Measurements from ENCODE around the gene IGFLR1. TPM values are rescaled to one million over a fixed set of nuclear protein-coding genes. Genes with fewer than 3 reads are reported as not detected.
A peak's percentile ranks its signal among the peaks of the same experiment; 100 is the strongest.

The IGFLR1 gene
- total RNA-seq, 1 donor from 2014 or later, result 138 TPM

DNA sequence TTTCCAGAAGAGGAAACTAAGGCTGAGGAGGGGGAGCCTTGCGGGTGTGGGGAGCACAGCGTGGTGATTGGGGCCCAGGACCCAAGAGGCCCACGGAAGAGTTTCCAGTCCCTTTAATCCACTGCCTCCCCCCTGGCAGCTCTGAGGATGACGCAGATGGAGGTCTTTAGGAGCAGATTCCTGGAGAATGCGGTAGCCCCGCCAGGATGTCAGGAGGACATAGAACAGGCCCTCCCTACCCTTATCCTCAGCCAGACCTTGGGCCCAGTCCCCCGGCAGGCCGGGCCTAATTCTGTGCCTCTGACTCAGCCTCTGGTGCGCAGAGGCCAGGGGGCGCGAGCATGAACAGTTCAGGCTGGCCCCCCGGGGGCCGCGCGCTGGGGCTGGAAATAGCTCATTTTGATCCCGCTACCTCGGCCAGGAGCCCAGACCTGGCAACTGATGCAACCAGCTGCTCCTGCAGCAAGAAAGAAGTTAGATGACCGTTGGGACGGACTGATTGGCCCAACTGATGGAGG is 15.0 kb upstream of the IGFLR1 start:
- intact Hi-C loops (cut with micrococcal nuclease), result loop anchor here (5.0 kb wide), 1 partner anchor 360 kb away; the partner anchor contains the start of gene TBCB
- Mint-ChIP-seq H3K9me3 (no peaks in the 10 kb centered on the region), H3K36me3 (ENCODE audit: low read depth) (peaks cover 48% of the 10 kb centered on the region), H3K27me3 (ENCODE audit: low read depth) (no peaks in the 10 kb centered on the region), H3K4me1 (ENCODE audit: low read depth) (peaks cover 21% of the 10 kb centered on the region), H3K27ac (peak overlapping the region; percentile 85), H3K4me3 (ENCODE audit: low read depth) (peak overlapping the region; percentile 83)
- DNase-seq (ENCODE audit: low spot score), result peak; percentile 29

DNA sequence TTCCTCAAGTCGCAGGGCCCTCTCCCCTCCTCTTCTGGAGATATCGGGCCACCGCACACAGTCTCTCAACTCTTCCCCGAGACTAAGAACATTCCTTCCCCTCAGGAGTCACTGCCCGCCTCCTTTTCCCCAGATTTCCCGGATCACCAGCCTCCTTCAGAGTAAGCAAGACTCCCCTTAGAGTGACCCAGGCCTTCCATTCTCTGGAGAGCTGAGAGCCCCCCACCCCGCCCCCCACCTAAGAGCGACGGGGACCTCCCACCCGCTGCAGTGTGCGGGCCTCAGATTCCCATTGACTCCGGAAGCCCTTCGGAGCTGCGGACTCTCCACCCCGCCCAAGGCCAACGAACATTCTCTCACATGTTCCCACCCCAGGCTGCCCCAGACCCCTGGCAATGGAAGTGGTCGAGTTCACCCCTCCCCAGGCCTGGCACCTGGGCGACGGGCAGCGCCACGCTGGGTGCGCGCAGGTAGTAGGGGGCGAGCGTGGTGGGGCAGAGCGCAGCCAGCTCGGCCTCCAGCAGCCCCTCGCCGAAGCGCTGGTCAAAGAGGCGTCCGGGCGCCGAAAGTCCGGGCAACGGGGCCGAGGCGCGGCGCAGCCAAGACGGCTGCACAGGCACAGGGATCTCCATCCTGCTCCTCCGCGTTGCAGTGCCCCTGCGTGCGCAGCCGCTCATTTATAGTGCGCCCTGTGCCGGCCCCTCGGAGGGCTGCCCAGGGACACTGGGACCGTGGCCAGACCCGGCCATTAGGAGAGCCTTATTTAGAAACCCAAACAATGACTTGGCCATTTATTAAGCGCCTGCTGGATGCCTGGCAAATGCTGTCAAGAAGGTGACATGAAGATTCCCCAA is 14.4 kb upstream of the IGFLR1 start, which contains the start of gene HSPB6:
Gene HSPB6, minus strand, starts transcription at position 653 of the 854 bp plus-strand sequence. Its CDS starts 21 bp downstream, at position 632.
- intact Hi-C loops (cut with micrococcal nuclease), result loop anchor here (5.0 kb wide), 1 partner anchor 361 kb away; the partner anchor contains the start of gene TBCB
- peak within 1 kb of the TSS; percentile 85 for H3K27ac Mint-ChIP-seq
- peaks cover 42% of the 10 kb centered on the region for H3K36me3 Mint-ChIP-seq (ENCODE audit: low read depth)
- no peaks in the 10 kb centered on the region for H3K27me3 Mint-ChIP-seq (ENCODE audit: low read depth)
- H3K4me3 Mint-ChIP-seq (ENCODE audit: low read depth), result peak within 1 kb of the TSS; percentile 83
- no peak for DNase-seq (ENCODE audit: low spot score)
- H3K4me1 Mint-ChIP-seq (ENCODE audit: low read depth), result peaks cover 21% of the 10 kb centered on the region
- H3K9me3 Mint-ChIP-seq, result no peaks in the 10 kb centered on the region

DNA sequence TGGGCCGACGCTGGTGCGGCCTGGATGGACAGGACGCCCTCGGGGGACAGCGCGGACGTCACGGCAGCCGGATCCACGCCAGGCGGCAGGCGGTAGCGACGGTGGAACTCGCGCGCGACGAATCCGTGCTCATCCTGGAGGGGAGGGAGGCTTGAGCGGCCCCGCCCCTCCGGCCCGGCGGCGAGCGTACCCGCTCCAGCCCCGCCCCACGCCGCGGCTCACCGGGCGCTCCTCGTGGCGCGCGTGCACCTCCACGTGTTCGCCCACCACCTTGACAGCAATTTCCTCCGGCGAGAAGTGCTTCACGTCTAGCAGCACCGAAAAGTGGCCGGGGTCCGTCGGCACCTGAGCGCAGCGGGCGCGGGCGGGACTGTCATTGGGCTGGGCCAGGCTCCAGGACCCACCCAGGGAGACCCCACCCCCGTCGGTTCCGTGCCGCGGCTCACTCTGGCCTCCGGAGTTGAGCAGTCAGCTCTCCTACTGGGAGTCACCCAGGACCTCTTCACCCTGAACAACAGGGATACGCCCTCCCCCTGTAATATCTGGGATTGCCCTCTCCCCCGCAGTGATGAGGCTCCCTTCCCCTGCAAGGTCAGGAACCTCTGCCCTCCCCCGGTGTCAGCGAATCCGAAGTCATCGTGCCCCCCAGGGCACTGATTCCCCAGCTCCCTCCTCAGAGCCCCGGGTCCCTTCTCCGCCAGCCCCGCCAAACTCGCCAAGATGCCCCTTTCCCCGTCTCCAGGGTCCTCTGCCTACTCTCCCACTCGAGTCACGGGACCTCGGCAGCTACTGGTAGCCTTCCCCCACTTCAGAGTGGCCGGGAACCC is 13.5 kb upstream of the IGFLR1 start:
- Mint-ChIP-seq H3K9me3 (no peaks in the 10 kb centered on the region), H3K36me3 (ENCODE audit: low read depth) (peaks cover 37% of the 10 kb centered on the region), H3K27me3 (ENCODE audit: low read depth) (no peaks in the 10 kb centered on the region), H3K27ac (no peak overlapping the region), H3K4me3 (ENCODE audit: low read depth) (no peak overlapping the region), H3K4me1 (ENCODE audit: low read depth) (peaks cover 21% of the 10 kb centered on the region)
- intact Hi-C loops (cut with micrococcal nuclease), result loop anchor here (5.0 kb wide), 1 partner anchor 362 kb away; the partner anchor contains the start of gene TBCB
- DNase-seq (ENCODE audit: low spot score), result peak; percentile 40

DNA sequence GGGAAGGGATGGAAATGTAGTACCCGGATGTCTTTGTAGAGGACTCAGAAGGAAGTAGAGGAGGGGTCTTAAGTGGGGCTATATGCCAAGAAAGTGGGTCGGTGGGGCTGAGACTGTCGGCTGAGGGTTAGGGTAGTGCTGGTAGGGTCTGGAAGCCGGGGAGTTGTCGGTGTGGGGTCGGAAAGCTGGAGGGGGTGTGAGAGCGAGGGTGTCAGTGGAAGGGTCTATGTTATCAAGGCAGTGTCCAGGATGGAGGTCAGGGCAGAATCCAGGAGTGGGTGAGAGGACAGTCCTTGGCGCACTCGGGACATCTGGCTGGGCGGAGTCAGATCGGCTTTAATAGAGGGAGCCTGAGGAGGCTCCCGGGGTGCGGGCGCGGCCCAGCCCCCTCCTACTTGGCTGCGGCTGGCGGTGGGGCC is 12.9 kb upstream of the IGFLR1 start:
- no peak overlapping the region for H3K27ac Mint-ChIP-seq
- peaks cover 31% of the 10 kb centered on the region for H3K36me3 Mint-ChIP-seq (ENCODE audit: low read depth)
- H3K4me1 Mint-ChIP-seq (ENCODE audit: low read depth), result peaks cover 19% of the 10 kb centered on the region
- H3K27me3 Mint-ChIP-seq (ENCODE audit: low read depth), result no peaks in the 10 kb centered on the region
- intact Hi-C loops (cut with micrococcal nuclease), result loop anchor here (5.0 kb wide), 1 partner anchor 362 kb away; the partner anchor contains the start of gene TBCB
- H3K4me3 Mint-ChIP-seq (ENCODE audit: low read depth), result peak overlapping the region; percentile 49
- H3K9me3 Mint-ChIP-seq, result no peaks in the 10 kb centered on the region
- DNase-seq (ENCODE audit: low spot score), result no peak

DNA sequence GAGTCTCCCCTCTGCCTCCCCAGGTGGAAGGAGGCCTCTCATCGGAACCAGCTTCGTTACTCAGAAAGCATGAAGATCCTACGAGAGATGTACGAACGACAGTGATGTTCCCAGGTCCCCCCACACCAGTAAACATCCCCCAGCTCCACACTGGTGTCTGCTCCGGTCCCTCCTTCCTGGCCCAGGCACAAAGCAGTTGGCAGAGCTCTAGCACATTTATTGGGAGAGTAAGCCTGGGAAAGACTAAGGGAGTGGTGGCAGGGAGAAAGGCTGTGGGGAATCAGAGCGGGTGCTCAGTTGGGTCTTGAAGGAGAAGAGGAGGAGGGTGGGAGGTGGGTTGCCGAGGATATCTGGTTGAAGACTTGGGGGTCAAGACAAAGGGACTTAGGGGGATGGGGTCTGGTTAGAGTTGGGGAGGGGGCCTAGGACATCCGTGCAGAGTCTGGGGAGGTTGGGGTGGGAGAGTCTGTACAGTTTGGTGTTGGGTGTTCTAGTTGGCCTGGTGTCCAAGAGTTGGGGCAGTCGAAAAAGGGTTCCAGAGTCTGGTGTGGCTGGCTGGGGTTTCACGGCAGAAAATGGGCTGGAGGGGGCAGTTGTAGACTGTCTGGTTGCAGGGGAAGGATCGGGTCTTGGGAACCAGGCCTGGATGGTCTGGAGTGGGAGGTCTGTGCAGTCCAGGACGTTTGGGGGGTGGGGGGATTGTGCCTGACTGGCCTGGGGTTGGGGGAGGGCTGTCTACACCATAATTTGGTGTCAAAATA is 12.3 kb upstream of the IGFLR1 start:
- H3K4me1 Mint-ChIP-seq (ENCODE audit: low read depth), result peaks cover 21% of the 10 kb centered on the region
- no peak overlapping the region for H3K27ac Mint-ChIP-seq
- H3K36me3 Mint-ChIP-seq (ENCODE audit: low read depth), result peaks cover 27% of the 10 kb centered on the region
- no peaks in the 10 kb centered on the region for H3K27me3 Mint-ChIP-seq (ENCODE audit: low read depth)
- DNase-seq (ENCODE audit: low spot score), result no peak
- no peaks in the 10 kb centered on the region for H3K9me3 Mint-ChIP-seq
- intact Hi-C loops (cut with micrococcal nuclease), result loop anchor here (5.0 kb wide), 1 partner anchor 363 kb away; the partner anchor contains the start of gene TBCB
- no peak overlapping the region for H3K4me3 Mint-ChIP-seq (ENCODE audit: low read depth)

DNA sequence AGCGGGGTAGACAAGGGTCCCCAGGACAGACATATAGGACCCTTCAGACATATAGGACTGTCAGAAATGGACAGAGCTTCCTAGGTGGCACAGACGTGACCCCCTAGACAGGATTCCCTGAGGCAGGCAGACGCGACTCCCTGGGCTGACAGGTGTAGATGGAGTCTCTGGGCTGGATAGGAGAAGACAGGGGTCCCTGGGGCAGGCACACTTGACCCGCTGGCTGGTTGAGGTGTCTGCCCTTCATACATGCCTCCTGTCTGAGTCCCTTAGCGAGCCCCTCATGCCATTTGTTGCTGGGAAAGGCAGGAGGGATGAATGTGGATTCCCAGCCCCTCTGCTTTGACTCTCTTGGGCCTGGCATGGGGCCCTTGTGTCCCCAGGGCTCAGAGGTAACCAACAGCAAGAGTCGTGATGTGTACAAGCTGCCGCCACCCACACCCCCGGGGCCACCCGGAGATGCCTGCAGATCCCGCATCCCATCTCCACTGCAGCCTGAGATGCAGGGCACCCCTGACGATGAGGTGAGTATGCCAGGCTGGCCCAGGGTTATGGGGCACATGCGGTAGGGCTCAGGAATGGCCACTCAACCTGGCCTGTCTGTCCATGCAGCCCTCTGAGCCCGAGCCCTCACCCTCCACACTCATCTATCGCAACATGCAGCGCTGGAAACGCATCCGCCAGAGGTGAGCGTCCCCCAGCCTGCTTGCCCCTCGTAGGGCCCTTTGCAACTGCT is 11.6 kb upstream of the IGFLR1 start:
- no peak overlapping the region for H3K27ac Mint-ChIP-seq
- no peaks in the 10 kb centered on the region for H3K9me3 Mint-ChIP-seq
- no peak for DNase-seq (ENCODE audit: low spot score)
- H3K4me1 Mint-ChIP-seq (ENCODE audit: low read depth), result peaks cover 18% of the 10 kb centered on the region
- no peak overlapping the region for H3K4me3 Mint-ChIP-seq (ENCODE audit: low read depth)
- peaks cover 22% of the 10 kb centered on the region for H3K36me3 Mint-ChIP-seq (ENCODE audit: low read depth)
- intact Hi-C loops (cut with micrococcal nuclease), result no loop called here
- no peaks in the 10 kb centered on the region for H3K27me3 Mint-ChIP-seq (ENCODE audit: low read depth)

DNA sequence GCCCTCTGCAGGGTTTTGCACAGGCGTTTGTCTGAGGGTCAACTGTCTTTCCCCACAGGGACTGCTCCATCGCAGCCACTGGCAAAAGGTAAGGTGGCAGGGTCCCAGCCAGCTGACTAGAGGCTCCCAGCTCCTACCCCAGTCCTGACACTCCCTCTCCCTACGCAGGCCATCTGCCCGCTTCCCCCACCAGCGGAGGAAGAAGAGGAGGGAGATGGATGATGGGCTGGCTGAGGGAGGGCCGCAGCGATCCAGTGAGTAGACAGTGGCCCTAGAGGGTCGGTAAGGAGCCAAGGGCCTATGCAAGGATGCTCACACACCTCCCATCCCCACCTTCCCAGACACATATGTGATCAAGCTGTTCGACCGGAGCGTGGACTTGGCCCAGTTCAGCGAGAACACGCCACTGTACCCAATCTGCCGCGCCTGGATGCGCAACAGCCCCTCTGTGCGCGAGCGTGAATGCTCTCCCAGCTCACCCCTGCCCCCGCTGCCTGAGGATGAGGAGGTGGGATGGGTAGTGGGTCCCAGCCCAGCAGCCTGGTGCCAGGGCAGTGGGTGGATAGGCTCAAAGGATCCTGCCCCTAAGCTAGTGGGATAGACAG is 10.6 kb upstream of the IGFLR1 start:
- H3K9me3 Mint-ChIP-seq, result no peaks in the 10 kb centered on the region
- intact Hi-C loops (cut with micrococcal nuclease), result no loop called here
- no peak overlapping the region for H3K4me3 Mint-ChIP-seq (ENCODE audit: low read depth)
- no peaks in the 10 kb centered on the region for H3K27me3 Mint-ChIP-seq (ENCODE audit: low read depth)
- H3K4me1 Mint-ChIP-seq (ENCODE audit: low read depth), result peaks cover 23% of the 10 kb centered on the region
- no peak overlapping the region for H3K27ac Mint-ChIP-seq
- H3K36me3 Mint-ChIP-seq (ENCODE audit: low read depth), result peaks cover 25% of the 10 kb centered on the region
- DNase-seq (ENCODE audit: low spot score), result no peak

DNA sequence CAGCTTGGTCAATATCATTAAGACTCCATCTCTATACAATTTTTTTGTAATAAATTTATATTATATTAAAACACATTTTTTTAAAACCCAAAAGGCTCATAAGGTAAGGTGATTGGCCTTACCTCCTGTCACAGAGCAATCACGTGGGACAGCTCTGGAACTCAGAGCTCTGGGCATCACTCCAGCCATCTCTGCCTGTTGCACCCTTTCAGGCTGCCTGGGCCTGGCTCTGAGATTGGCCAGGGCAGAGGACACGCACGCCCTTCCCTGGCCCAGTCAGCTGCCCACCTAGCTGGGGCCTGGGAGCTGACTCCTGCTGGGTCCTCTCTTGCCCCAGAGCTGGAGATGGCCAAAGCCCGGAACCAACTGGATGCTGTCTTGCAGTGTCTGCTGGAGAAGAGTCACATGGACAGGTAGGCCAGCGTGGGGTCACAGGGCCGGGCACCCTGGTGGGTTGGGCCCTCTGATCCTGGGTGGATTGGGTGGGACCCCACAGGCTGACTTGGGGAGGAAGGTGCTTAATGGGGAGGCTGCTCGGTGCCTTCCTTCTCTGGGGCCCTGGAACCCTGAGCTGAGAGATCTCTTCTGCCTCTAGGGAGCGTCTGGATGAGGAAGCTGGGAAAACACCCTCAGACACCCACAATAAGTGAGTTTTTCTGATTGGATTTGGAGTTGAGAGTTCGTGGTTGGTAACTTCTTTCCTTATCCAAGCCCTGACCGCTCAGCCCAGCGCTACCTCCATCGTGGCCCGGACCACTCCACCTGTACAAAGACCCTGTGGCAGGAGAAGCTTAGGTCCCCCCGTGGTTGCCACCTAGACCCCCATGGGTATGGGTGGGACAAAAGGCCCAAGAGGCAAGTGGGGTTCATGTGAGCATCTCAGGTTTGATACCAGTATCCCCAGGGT is 9.8 kb upstream of the IGFLR1 start:
- Mint-ChIP-seq H3K9me3 (no peaks in the 10 kb centered on the region), H3K4me3 (ENCODE audit: low read depth) (no peak overlapping the region), H3K27me3 (ENCODE audit: low read depth) (no peaks in the 10 kb centered on the region), H3K4me1 (ENCODE audit: low read depth) (peaks cover 26% of the 10 kb centered on the region), H3K27ac (no peak overlapping the region), H3K36me3 (ENCODE audit: low read depth) (peaks cover 26% of the 10 kb centered on the region)
- intact Hi-C loops (cut with micrococcal nuclease), result no loop called here
- no peak for DNase-seq (ENCODE audit: low spot score)

DNA sequence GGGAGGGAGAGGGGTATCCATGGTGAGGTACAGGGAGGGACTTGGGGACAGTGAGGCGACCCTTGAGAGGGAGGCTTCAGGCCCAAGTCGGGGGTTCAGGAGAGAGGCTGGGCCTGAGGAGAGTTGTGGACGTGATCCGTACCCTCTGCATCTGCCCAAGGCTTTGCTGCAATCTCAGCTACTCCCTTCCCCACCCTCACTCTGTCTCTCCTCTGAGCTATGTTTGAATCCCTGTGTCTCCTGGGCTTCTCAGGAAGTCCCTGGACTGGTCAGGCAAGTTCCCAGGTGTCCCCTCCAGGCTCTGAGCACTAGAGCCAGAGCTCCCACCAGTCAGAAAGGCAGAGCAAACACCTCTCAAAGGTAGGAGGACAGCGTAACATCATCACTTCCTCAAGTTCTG is 7.9 kb upstream of the IGFLR1 start:
- intact Hi-C loops (cut with micrococcal nuclease), result no loop called here
- Mint-ChIP-seq H3K27ac (no peak overlapping the region), H3K4me1 (ENCODE audit: low read depth) (peaks cover 27% of the 10 kb centered on the region), H3K4me3 (ENCODE audit: low read depth) (peak overlapping the region; percentile 41), H3K9me3 (no peaks in the 10 kb centered on the region), H3K36me3 (ENCODE audit: low read depth) (peaks cover 19% of the 10 kb centered on the region), H3K27me3 (ENCODE audit: low read depth) (no peaks in the 10 kb centered on the region)
- no peak for DNase-seq (ENCODE audit: low spot score)

DNA sequence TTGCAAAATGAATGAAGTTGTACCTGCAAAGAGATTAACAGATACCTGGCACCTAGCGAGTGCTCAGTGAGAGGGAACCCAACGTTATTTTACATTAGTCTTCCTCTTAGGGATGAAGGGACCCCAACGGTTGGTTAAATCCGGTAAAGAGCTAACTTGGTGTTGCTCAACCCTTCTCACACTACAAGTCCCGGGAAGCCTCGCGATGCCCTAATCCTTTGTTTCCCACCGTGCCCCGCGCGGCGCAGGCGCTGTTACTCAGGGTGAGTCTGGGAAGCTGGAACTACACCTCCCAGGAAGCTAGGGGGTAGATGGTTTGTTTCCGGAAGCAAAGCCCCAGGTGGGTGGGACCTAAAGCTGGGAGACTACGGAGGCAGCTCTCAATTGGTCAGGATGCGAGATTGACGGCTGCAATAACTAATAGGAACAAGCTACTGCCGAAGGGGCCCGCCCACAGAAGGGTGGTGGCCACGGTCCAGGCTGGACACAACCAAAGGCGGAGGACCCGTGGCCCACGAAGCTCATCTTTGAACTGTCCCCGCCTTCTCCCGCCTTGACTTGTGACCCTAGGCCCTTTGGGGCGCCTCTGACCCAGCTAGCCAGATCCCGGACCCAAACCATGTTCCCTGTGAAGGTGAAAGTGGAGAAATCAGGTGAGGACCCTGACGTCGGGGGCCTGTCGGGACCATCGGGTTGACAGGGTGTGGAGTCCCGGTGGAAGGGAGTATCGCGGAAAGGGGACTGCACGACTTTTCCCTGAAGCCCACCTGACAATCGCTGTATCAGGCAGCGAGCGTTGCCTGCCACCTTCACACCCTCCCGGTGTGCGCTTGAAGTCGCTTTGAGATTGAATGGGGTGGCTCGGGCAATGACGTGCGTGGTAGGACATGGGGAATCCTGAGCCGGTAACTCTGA is 6.1 kb upstream of the IGFLR1 start, which contains the start of gene LIN37:
Gene LIN37, plus strand, starts transcription at position 471 of the 915 bp plus-strand sequence. Its CDS starts 149 bp downstream, at position 620.
- H3K4me3 Mint-ChIP-seq (ENCODE audit: low read depth), result peak within 1 kb of the TSS; percentile 95
- H3K27me3 Mint-ChIP-seq (ENCODE audit: low read depth), result no peaks in the 10 kb centered on the region
- H3K27ac Mint-ChIP-seq, result peak within 1 kb of the TSS; percentile 90
- intact Hi-C loops (cut with micrococcal nuclease), result loop anchor here (1.0 to 10.0 kb wide), 5 partner anchors 10 to 466 kb away; partner anchors contain the start of genes ARHGAP33, PROSER3, SDHAF1 and THAP8
- peaks cover 31% of the 10 kb centered on the region for H3K4me1 Mint-ChIP-seq (ENCODE audit: low read depth)
- H3K36me3 Mint-ChIP-seq (ENCODE audit: low read depth), result peaks cover 15% of the 10 kb centered on the region
- DNase-seq (ENCODE audit: low spot score), result peak; percentile 98
- no peaks in the 10 kb centered on the region for H3K9me3 Mint-ChIP-seq
